CD4-positive, alpha-beta T cell (primary cell): ENCODE results near the gene XK. TPM values are rescaled to one million over a fixed set of nuclear protein-coding genes. Genes with fewer than 3 reads are reported as not detected.

Experiments
- ATAC-seq: fragments of 200-7000 bp; cut with Tn5 transposase; one replicate; pipeline ENCODE4 v1.10.0; 2022; ENCODE audit warnings: mild to moderate bottlenecking; ENCODE audit not compliant: poor library complexity
- CTCF ChIA-PET: fragments of 350-600 bp; sonication (Branson Sonifier 250); formaldehyde crosslinking; loops from one replicate; lab custom pipeline; 2021; ENCODE audit warnings: antibody characterized with exemption, inconsistent platforms; lab: Charles Lee
- POLR2A ChIA-PET: fragments of 350-600 bp; sonication (Branson Sonifier 250); formaldehyde crosslinking; loops from one replicate; lab custom pipeline; 2021; ENCODE audit warnings: antibody characterized with exemption, inconsistent platforms; lab: Charles Lee
- DNase-seq, 14 experiments: peaks; one replicate each; pipeline ENCODE4 v3.0.0-alpha.2; 2013 to 2020; ENCODE audit warnings: mixed read lengths in 2 of 14
- H3K27ac ChIP-seq, 2 donors: one replicate each; pipeline versions ENCODE4 v1.5.1 to v1.7.0; 2013; ENCODE audit warnings: low read length in 2 of 2, low read depth in 1 of 2, mild to moderate bottlenecking in 1 of 2
- H3K27me3 ChIP-seq, 2 experiments: 1 replicate in 1 of 2; 2 replicates in 1 of 2; pipeline versions ENCODE4 v1.6.1 to v1.7.0; 2013; ENCODE audit warnings: low read length in 2 of 2, control low read depth in 1 of 2, mild to moderate bottlenecking in 1 of 2, moderate library complexity in 1 of 2; ENCODE audit not compliant: insufficient read depth in 2 of 2, control insufficient read depth in 1 of 2
- H3K36me3 ChIP-seq: one replicate; pipeline ENCODE4 v1.6.1; 2013; ENCODE audit warnings: low read length, control low read depth; ENCODE audit not compliant: insufficient read depth
- H3K4me1 ChIP-seq: one replicate; pipeline ENCODE4 v1.6.1; 2013; ENCODE audit warnings: low read length, control low read depth; ENCODE audit not compliant: insufficient read depth
- H3K4me3 ChIP-seq: one replicate; pipeline ENCODE4 v1.5.1; 2013; ENCODE audit warnings: mild to moderate bottlenecking, low read length, moderate library complexity
- H3K9me3 ChIP-seq, 2 experiments: 1 replicate in 1 of 2; 2 replicates in 1 of 2; pipeline versions ENCODE4 v1.6.1 to v1.7.0; 2013; ENCODE audit warnings: low read length in 2 of 2, mild to moderate bottlenecking in 2 of 2, control low read depth in 1 of 2, moderate library complexity in 1 of 2; ENCODE audit not compliant: control insufficient read depth in 1 of 2, insufficient read depth in 1 of 2
- H3K27ac Mint-ChIP-seq: one replicate; pipeline ENCODE4 v1.8.0; 2020; ENCODE audit warnings: mixed read lengths
- H3K27me3 Mint-ChIP-seq: one replicate; pipeline ENCODE4 v1.8.0; 2021; ENCODE audit warnings: mixed read lengths
- H3K36me3 Mint-ChIP-seq: one replicate; pipeline ENCODE4 v1.8.0; 2021; ENCODE audit warnings: low read depth, mixed read lengths
- H3K4me1 Mint-ChIP-seq: one replicate; pipeline ENCODE4 v1.8.0; 2021; ENCODE audit warnings: low read depth, mixed read lengths
- H3K4me3 Mint-ChIP-seq: one replicate; pipeline ENCODE4 v1.8.0; 2020; ENCODE audit warnings: mild to moderate bottlenecking, mixed read lengths
- H3K9me3 Mint-ChIP-seq: one replicate; pipeline ENCODE4 v1.8.0; 2020; ENCODE audit warnings: mixed read lengths
- intact Hi-C, 2 experiments: fragments of 100-400 bp; cut with DNase I in 1 of 2; cut with micrococcal nuclease in 1 of 2; formaldehyde crosslinking; loops; one replicate each; pipeline versions ENCODE4 v1.15.1 to v1.9.0; 2023 to 2025; cut with DNase I, micrococcal nuclease
- polyA plus RNA-seq, 2 donors: library from polyadenylated mRNA; unstranded; fragments of 120-200 nt; gene quantifications; one replicate each; pipeline ENCODE4 v1.2.1, GENCODE V29; 2013
- total RNA-seq, 174 experiments: library from RNA in 2 of 174; stranded (reverse) in 2 of 174; gene quantifications; one replicate each; pipeline ENCODE4 v1.2.3 and lab custom pipeline; 2021 to 2026
- TF ChIP-seq, protein P1 (sequence below): fragments of 200-600 bp; IDR thresholded peaks from one replicate; pipeline ENCODE4 v1.8.0; 2022; ENCODE audit warnings: antibody characterized with exemption, mild to moderate bottlenecking

Gene XK, protein sequence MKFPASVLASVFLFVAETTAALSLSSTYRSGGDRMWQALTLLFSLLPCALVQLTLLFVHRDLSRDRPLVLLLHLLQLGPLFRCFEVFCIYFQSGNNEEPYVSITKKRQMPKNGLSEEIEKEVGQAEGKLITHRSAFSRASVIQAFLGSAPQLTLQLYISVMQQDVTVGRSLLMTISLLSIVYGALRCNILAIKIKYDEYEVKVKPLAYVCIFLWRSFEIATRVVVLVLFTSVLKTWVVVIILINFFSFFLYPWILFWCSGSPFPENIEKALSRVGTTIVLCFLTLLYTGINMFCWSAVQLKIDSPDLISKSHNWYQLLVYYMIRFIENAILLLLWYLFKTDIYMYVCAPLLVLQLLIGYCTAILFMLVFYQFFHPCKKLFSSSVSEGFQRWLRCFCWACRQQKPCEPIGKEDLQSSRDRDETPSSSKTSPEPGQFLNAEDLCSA
- total RNA-seq (under 1 TPM in 1 of 2 experiments, not detected in 1; 0.05 TPM), total RNA-seq (lab: John Stamatoyannopoulos, UW) (0 to 1.5 (median 0.20) reads per million in 172 experiments)
- polyA plus RNA-seq (2013, experiment 1 of 2): 0.06 TPM
- polyA plus RNA-seq (2013, experiment 2 of 2): 0.29 TPM

DNA sequence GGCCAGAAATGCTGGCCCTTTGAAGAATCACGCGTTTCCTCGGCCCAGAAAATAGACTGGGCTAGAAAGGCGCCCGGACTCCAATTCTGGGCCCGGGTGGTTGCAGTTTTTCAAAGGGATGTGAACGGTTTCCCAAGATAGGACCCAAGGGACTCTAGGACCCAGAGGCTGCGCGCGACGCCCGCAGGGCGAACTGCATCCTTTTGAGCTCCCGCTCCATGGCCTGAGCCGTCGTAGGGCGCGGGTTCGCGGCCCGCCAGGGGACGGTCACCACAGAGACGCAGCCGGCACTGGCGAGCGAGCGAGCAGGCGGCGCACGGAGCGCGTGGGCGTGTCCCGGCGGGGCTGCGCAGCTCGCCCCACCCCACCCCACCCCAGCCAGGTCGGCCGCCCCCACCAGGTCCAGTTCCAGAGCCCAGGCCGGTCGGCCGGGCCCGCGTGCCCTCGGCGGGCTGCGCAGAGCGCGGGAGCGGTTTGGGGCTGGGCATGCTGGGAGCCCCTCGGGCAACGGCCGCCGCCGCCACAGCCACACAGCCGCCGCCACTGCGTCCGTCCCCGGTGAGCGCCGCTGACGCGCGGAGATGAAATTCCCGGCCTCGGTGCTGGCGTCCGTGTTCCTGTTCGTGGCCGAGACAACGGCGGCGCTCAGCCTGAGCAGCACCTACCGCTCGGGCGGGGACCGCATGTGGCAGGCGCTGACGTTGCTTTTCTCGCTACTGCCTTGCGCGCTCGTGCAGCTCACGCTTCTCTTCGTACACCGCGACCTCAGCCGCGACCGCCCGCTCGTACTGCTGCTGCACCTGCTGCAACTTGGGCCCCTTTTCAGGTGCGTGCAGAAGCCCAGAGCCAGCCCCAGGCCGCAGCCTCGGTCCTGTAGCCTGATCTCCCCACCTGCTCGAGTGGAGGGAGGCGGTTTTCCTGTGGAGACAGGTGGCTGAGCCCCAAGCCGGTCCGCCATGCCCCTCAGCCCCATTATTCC lies at the start of gene XK:
XK (plus strand) TSS at position 411 of the 979 bp plus-strand sequence; CDS start at position 582, 171 bp downstream.
- Histone ChIP-seq H3K4me1 (peaks cover 4% of the 10 kb centered on the region), H3K27me3 (peaks cover 0 to 4% of the 10 kb centered on the region in 2 experiments), H3K36me3 (no peaks in the 10 kb centered on the region), H3K4me3 (peak within 1 kb of the TSS; percentile 44), H3K27ac (no peak within 1 kb of the TSS), H3K9me3 (no peaks in the 10 kb centered on the region)
- Mint-ChIP-seq H3K27me3 (no peaks in the 10 kb centered on the region), H3K27ac (no peak within 1 kb of the TSS), H3K4me3 (peak within 1 kb of the TSS; percentile 66), H3K4me1 (no peaks in the 10 kb centered on the region), H3K36me3 (no peaks in the 10 kb centered on the region), H3K9me3 (no peaks in the 10 kb centered on the region)
- peak; percentile 59 for ATAC-seq
- DNase-seq: peak in 10 of 14 experiments; percentile 1 to 58 (median 19)
- TF ChIP-seq, protein P1, sequence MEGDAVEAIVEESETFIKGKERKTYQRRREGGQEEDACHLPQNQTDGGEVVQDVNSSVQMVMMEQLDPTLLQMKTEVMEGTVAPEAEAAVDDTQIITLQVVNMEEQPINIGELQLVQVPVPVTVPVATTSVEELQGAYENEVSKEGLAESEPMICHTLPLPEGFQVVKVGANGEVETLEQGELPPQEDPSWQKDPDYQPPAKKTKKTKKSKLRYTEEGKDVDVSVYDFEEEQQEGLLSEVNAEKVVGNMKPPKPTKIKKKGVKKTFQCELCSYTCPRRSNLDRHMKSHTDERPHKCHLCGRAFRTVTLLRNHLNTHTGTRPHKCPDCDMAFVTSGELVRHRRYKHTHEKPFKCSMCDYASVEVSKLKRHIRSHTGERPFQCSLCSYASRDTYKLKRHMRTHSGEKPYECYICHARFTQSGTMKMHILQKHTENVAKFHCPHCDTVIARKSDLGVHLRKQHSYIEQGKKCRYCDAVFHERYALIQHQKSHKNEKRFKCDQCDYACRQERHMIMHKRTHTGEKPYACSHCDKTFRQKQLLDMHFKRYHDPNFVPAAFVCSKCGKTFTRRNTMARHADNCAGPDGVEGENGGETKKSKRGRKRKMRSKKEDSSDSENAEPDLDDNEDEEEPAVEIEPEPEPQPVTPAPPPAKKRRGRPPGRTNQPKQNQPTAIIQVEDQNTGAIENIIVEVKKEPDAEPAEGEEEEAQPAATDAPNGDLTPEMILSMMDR: no peak
- ChIA-PET POLR2A (no interaction called here), CTCF (interaction anchor here (2.2 kb wide), 1 partner anchor 12 kb away, joined by 5 read pairs; no protein-coding TSS in a partner anchor)
- intact Hi-C loops: no loop called here

DNA sequence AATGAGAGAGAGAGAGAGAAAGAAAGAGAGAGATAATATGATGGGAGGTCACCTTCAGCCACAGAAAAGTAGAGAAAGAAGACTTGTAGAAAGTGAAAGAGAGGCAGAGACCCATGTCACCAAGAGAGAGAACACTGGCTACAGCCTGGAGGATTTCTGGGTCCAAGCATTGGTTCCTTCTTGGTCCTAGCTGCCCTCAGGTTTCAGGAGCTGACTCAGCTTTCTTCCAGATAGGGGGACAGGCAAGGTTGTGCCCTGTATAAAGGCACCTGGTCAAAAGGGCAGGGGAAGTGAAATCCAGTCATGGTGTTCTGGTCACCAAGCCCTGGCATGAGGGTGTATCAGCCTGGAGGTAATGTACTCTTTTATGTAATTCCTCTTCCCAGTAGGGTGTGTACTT lies 47.5 kb upstream of the XK start:
- Mint-ChIP-seq H3K36me3 (no peaks in the 10 kb centered on the region), H3K9me3 (no peaks in the 10 kb centered on the region), H3K4me3 (no peak overlapping the region), H3K4me1 (no peaks in the 10 kb centered on the region), H3K27me3 (no peaks in the 10 kb centered on the region), H3K27ac (no peak overlapping the region)
- ChIA-PET POLR2A (no interaction called here), CTCF (no interaction called here)
- intact Hi-C loops: no loop called here
- no peaks in the 10 kb centered on the region for H3K27me3 ChIP-seq
- DNase-seq (no peak), ATAC-seq (no peak)
- H3K9me3 ChIP-seq: no peaks in the 10 kb centered on the region
- H3K4me3 ChIP-seq: no peak overlapping the region
- H3K27ac ChIP-seq: no peak overlapping the region
- no peaks in the 10 kb centered on the region for H3K36me3 ChIP-seq
- H3K4me1 ChIP-seq: no peaks in the 10 kb centered on the region
- TF ChIP-seq, protein P1: no peak

DNA sequence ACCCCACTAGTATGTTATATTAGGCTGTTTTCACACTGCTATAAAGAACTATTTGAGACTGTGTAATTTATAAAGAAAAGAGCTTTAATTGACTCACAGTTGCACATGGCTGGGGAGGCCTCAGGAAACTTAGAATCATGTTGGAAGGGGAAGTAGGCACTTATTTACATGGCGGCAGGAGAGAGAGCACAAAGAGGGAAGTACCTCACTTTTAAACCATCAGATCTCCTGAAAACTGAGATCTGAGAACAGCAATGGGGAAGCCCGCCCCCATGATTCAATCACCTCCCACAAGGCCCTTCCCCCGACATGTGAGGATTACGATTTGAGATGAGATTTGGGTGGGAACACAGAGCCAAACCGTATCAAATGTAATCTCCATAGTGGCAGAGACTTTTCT lies 45.4 kb upstream of the XK start:
- H3K4me3 Mint-ChIP-seq: no peak overlapping the region
- no peak for ATAC-seq

More for the DNA sequence above, 45.4 kb upstream of the XK start:
- H3K9me3 Mint-ChIP-seq: no peaks in the 10 kb centered on the region
- TF ChIP-seq, protein P1: no peak
- H3K27ac ChIP-seq: no peak overlapping the region
- no peak overlapping the region for H3K27ac Mint-ChIP-seq
- H3K36me3 Mint-ChIP-seq: no peaks in the 10 kb centered on the region
- no peaks in the 10 kb centered on the region for H3K9me3 ChIP-seq
- H3K4me1 ChIP-seq: no peaks in the 10 kb centered on the region
- ChIA-PET CTCF (no interaction called here), POLR2A (no interaction called here)
- H3K36me3 ChIP-seq: no peaks in the 10 kb centered on the region
- intact Hi-C loops: no loop called here
- H3K27me3 ChIP-seq: no peaks in the 10 kb centered on the region
- DNase-seq: no peak
- H3K27me3 Mint-ChIP-seq: no peaks in the 10 kb centered on the region
- H3K4me3 ChIP-seq: no peak overlapping the region
- no peaks in the 10 kb centered on the region for H3K4me1 Mint-ChIP-seq
